H9 (cell line): ENCODE data around the gene ATG14. TPM values are rescaled to one million over a fixed set of nuclear protein-coding genes. Genes with fewer than 3 reads are reported as not detected.

ENCODE experiments used
- DNase-seq: peaks from one replicate; pipeline ENCODE4 v3.0.0-alpha.2; 2017
- H2AFZ ChIP-seq: one replicate; pipeline ENCODE4 v1.6.1; 2013; ENCODE audit warnings: mild to moderate bottlenecking, low read length, control low read depth, moderate library complexity
- H2AK5ac ChIP-seq: 2 replicates; pipeline ENCODE4 v1.6.1; 2013; ENCODE audit warnings: low read length, control low read depth, mixed read lengths; ENCODE audit not compliant: insufficient read length
- H2BK120ac ChIP-seq: one replicate; pipeline ENCODE4 v1.6.1; 2013; ENCODE audit warnings: low read depth, mild to moderate bottlenecking, low read length, control low read depth, inconsistent platforms; ENCODE audit not compliant: poor library complexity, severe bottlenecking
- H2BK12ac ChIP-seq: 2 replicates; pipeline ENCODE4 v1.6.1; 2013; ENCODE audit warnings: low read length, control low read depth, mixed read lengths, low read depth; ENCODE audit not compliant: insufficient read length
- H2BK15ac ChIP-seq: 2 replicates; pipeline ENCODE4 v1.6.1; 2013; ENCODE audit warnings: low read depth, low read length, control low read depth
- H2BK20ac ChIP-seq: one replicate; pipeline ENCODE4 v1.6.1; 2013; ENCODE audit warnings: low read depth, mild to moderate bottlenecking, low read length, control low read depth, inconsistent platforms; ENCODE audit not compliant: poor library complexity, severe bottlenecking
- H2BK5ac ChIP-seq: 2 replicates; pipeline ENCODE4 v1.6.1; 2013; ENCODE audit warnings: low read length, control low read depth, mixed read lengths; ENCODE audit not compliant: insufficient read length
- H3K14ac ChIP-seq: 2 replicates; pipeline ENCODE4 v1.6.1; 2013; ENCODE audit warnings: low read length, control low read depth; ENCODE audit not compliant: insufficient read depth
- H3K18ac ChIP-seq: 2 replicates; pipeline ENCODE4 v1.6.1; 2013; ENCODE audit warnings: low read depth, mild to moderate bottlenecking, mixed read lengths, low read length, control low read depth; ENCODE audit not compliant: insufficient read length
- H3K23ac ChIP-seq: 2 replicates; pipeline ENCODE4 v1.6.1; 2013; ENCODE audit warnings: low read length, control low read depth, mixed read lengths, low read depth; ENCODE audit not compliant: insufficient read length
- H3K23me2 ChIP-seq: 2 replicates; pipeline ENCODE4 v1.6.1; 2013; ENCODE audit warnings: low read depth, mild to moderate bottlenecking, mixed read lengths, low read length, control low read depth; ENCODE audit not compliant: insufficient read length, poor library complexity, severe bottlenecking
- H3K27ac ChIP-seq: 2 replicates; pipeline ENCODE4 v1.5.1; 2013; ENCODE audit warnings: low read length, control low read depth, mixed read lengths, low read depth; ENCODE audit not compliant: insufficient read length
- H3K27me3 ChIP-seq: 2 replicates; pipeline ENCODE4 v1.6.1; 2013; ENCODE audit warnings: low read length, control low read depth, inconsistent platforms; ENCODE audit not compliant: insufficient read depth
- H3K4ac ChIP-seq: 2 replicates; pipeline ENCODE4 v1.6.1; 2013; ENCODE audit warnings: low read depth, mild to moderate bottlenecking, control low read depth, inconsistent platforms, low read length, moderate library complexity
- H3K4me1 ChIP-seq: 2 replicates; pipeline ENCODE4 v1.6.1; 2013; ENCODE audit warnings: low read length, control low read depth, inconsistent platforms; ENCODE audit not compliant: insufficient read depth
- H3K4me2 ChIP-seq: 2 replicates; pipeline ENCODE4 v1.6.1; 2013; ENCODE audit warnings: low read length, control low read depth, mixed read lengths; ENCODE audit not compliant: insufficient read length, insufficient read depth
- H3K56ac ChIP-seq: 2 replicates; pipeline ENCODE4 v1.6.1; 2013; ENCODE audit warnings: low read depth, mild to moderate bottlenecking, mixed read lengths, low read length, control low read depth; ENCODE audit not compliant: insufficient read length
- H3K79me1 ChIP-seq: 2 replicates; pipeline ENCODE4 v1.6.1; 2013; ENCODE audit warnings: low read depth, mild to moderate bottlenecking, moderate library complexity, low read length, control low read depth, inconsistent platforms; ENCODE audit not compliant: insufficient read depth, poor library complexity, severe bottlenecking
- H3K79me2 ChIP-seq: 2 replicates; pipeline ENCODE4 v1.6.1; 2013; ENCODE audit warnings: low read length, control low read depth, inconsistent platforms; ENCODE audit not compliant: insufficient read depth
- H3K9ac ChIP-seq: 2 replicates; pipeline ENCODE4 v1.6.1; 2013; ENCODE audit warnings: low read length, control low read depth, mixed read lengths; ENCODE audit not compliant: insufficient read length; ENCODE audit errors: extremely low read depth
- H3K9me3 ChIP-seq: one replicate; pipeline ENCODE4 v1.6.1; 2013; ENCODE audit warnings: low read depth, low read length, inconsistent platforms; ENCODE audit not compliant: control insufficient read depth
- H3T11ph ChIP-seq: one replicate; pipeline ENCODE4 v1.6.1; 2013; ENCODE audit warnings: mild to moderate bottlenecking, low read length, control low read depth, inconsistent platforms
- H4K20me1 ChIP-seq: one replicate; pipeline ENCODE4 v1.6.1; 2013; ENCODE audit not compliant: control insufficient read depth, insufficient read length, insufficient read depth
- H4K5ac ChIP-seq: 2 replicates; pipeline ENCODE4 v1.6.1; 2013; ENCODE audit warnings: low read depth, mild to moderate bottlenecking, mixed read lengths, low read length, control low read depth; ENCODE audit not compliant: insufficient read length
- H4K8ac ChIP-seq: replicated peaks from 2 replicates; pipeline ENCODE4 v1.6.1; 2013; ENCODE audit warnings: low read length, control low read depth, mixed read lengths, low read depth; ENCODE audit not compliant: insufficient read length
- H4K91ac ChIP-seq: 2 replicates; pipeline ENCODE4 v1.6.1; 2013; ENCODE audit warnings: low read depth, mild to moderate bottlenecking, moderate library complexity, mixed read lengths, low read length, control low read depth; ENCODE audit not compliant: insufficient read length
- H3K27ac Mint-ChIP-seq, 3 experiments: 2 replicates in 2 of 3; 3 replicates in 1 of 3; pipeline ENCODE4 v1.8.0; 2020 to 2021; ENCODE audit warnings: mixed read lengths in 3 of 3, mild to moderate bottlenecking in 1 of 3, moderate library complexity in 1 of 3
- H3K27me3 Mint-ChIP-seq: 2 replicates; pipeline ENCODE4 v1.8.0; 2021; ENCODE audit warnings: low read depth, mild to moderate bottlenecking, moderate library complexity, mixed read lengths
- H3K36me3 Mint-ChIP-seq, 3 experiments: 2 replicates in 2 of 3; 3 replicates in 1 of 3; pipeline ENCODE4 v1.8.0; 2020 to 2021; ENCODE audit warnings: low read depth in 3 of 3, mixed read lengths in 3 of 3; ENCODE audit not compliant: insufficient read depth in 1 of 3
- H3K4me1 Mint-ChIP-seq, 2 experiments: 2 replicates each; pipeline ENCODE4 v1.8.0; 2020; ENCODE audit warnings: mixed read lengths in 2 of 2
- H3K4me3 Mint-ChIP-seq, 2 experiments: 2 replicates in 1 of 2; 3 replicates in 1 of 2; pipeline ENCODE4 v1.8.0; 2020 to 2021; ENCODE audit warnings: mild to moderate bottlenecking in 2 of 2, mixed read lengths in 2 of 2, moderate library complexity in 1 of 2
- H3K9me3 Mint-ChIP-seq, 2 experiments: 2 replicates in 1 of 2; 3 replicates in 1 of 2; pipeline ENCODE4 v1.8.0; 2020; ENCODE audit warnings: mild to moderate bottlenecking in 2 of 2, mixed read lengths in 2 of 2, moderate library complexity in 1 of 2
- WGBS: extraction: QIAGEN DNeasy Blood & Tissue Kit; methylation state at CpG from one replicate; pipeline ENCODE4 v1.1.7; 2013; ENCODE audit warnings: missing lambda C conversion rate, low lambda C conversion rate, mixed read lengths; ENCODE audit not compliant: insufficient read length; ENCODE audit errors: extremely low coverage; 5-methylcytosine and 5-hydroxymethylcytosine counted together
- total RNA-seq: library from RNA; stranded (reverse); gene quantifications from 2 replicates; pipeline ENCODE4 v1.2.1, GENCODE V29; 2021
- TF ChIP-seq, protein P1 (sequence below): fragments of 200-600 bp; sonication (generic); conservative IDR thresholded peaks from 3 replicates; pipeline ENCODE4 v1.8.0; 2021; ENCODE audit warnings: antibody characterized with exemption, mild to moderate bottlenecking

Gene ATG14
- total RNA-seq, 1 experiment from 2014 or later = 13.6 TPM

DNA sequence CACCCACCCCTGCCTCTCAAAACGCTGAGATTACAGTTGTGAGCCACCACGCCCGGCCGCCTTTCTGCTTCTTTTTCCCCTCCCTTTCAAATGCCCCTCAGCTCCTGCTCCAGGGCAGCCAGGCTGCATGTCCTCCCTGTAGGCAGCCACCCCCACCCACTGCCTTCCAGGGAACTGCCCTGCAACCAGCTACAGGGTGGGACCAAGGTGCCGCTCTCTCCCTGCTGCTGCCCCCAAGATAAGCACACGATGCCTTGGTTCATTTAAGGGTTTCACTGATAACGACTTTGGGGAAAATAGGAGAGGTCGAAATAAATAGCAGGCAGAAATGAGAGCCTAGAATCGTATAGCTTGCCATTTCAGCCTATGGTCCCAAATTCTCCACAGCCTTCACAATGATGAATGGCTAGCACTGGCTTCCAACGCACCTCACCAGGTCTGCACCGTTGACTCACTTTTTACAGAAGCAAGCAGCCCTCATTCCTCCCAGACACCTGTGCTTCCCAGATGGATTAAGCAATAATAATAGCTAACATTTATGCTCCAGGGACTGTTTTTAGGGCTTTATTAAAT lies 40.7 kb downstream of the ATG14 start:
- Histone ChIP-seq H3K9ac (no peak overlapping the region), H3K9me3 (no peaks in the 10 kb centered on the region), H3T11ph (no peak overlapping the region), H4K5ac (no peak overlapping the region), H3K23me2 (no peaks in the 10 kb centered on the region), H2BK5ac (no peak overlapping the region), H3K14ac (no peak overlapping the region), H2BK15ac (no peak overlapping the region), H3K27ac (no peak overlapping the region), H3K23ac (no peak overlapping the region), H4K91ac (no peak overlapping the region), H3K18ac (no peak overlapping the region), H3K79me1 (no peaks in the 10 kb centered on the region), H3K4me1 (no peaks in the 10 kb centered on the region), H3K4ac (no peak overlapping the region), H4K8ac (no peak overlapping the region), H3K56ac (no peak overlapping the region), H2BK120ac (no peak overlapping the region), H3K4me2 (no peak overlapping the region), H2AK5ac (no peak overlapping the region), H3K27me3 (no peaks in the 10 kb centered on the region), H2BK20ac (no peak overlapping the region), H3K79me2 (no peaks in the 10 kb centered on the region), H4K20me1 (no peaks in the 10 kb centered on the region), H2AFZ (no peak overlapping the region), H2BK12ac (no peak overlapping the region)
- no peak overlapping the region for H3K4me3 Mint-ChIP-seq
- no CpG with 5 or more reads among the region's 11 CpGs for WGBS
- H3K4me1 Mint-ChIP-seq = no peaks in the 10 kb centered on the region
- H3K36me3 Mint-ChIP-seq = peaks cover 14 to 47% (median 36%) of the 10 kb centered on the region in 3 experiments; a peak in 6 of 7 replicates
- no peaks in the 10 kb centered on the region for H3K9me3 Mint-ChIP-seq
- DNase-seq = no peak
- no peaks in the 10 kb centered on the region for H3K27me3 Mint-ChIP-seq
- H3K27ac Mint-ChIP-seq = no peak overlapping the region
- TF ChIP-seq, protein P1, sequence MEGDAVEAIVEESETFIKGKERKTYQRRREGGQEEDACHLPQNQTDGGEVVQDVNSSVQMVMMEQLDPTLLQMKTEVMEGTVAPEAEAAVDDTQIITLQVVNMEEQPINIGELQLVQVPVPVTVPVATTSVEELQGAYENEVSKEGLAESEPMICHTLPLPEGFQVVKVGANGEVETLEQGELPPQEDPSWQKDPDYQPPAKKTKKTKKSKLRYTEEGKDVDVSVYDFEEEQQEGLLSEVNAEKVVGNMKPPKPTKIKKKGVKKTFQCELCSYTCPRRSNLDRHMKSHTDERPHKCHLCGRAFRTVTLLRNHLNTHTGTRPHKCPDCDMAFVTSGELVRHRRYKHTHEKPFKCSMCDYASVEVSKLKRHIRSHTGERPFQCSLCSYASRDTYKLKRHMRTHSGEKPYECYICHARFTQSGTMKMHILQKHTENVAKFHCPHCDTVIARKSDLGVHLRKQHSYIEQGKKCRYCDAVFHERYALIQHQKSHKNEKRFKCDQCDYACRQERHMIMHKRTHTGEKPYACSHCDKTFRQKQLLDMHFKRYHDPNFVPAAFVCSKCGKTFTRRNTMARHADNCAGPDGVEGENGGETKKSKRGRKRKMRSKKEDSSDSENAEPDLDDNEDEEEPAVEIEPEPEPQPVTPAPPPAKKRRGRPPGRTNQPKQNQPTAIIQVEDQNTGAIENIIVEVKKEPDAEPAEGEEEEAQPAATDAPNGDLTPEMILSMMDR = no peak
